Prostate gland (tissue), 2 donors: ENCODE results near the gene TMEM8B.

Experiments used
- POLR2A ChIP-seq: fragments of 450-650 bp; IDR thresholded peaks from one replicate; pipeline ENCODE4 v1.6.1; 2016; ENCODE audit warnings: antibody characterized with exemption, mild to moderate bottlenecking
- TF ChIP-seq, protein P1 (sequence below), 4 experiments: fragments of 200-600 bp in 2 of 4; fragments of 450-650 bp in 2 of 4; sonication (generic) in 2 of 4; IDR thresholded peaks; 1 replicate in 3 of 4; 2 replicates in 1 of 4; pipeline ENCODE4 v1.5.1; 2016 to 2019; ENCODE audit warnings: antibody characterized with exemption in 4 of 4, mild to moderate bottlenecking in 2 of 4, moderate library complexity in 2 of 4

DNA sequence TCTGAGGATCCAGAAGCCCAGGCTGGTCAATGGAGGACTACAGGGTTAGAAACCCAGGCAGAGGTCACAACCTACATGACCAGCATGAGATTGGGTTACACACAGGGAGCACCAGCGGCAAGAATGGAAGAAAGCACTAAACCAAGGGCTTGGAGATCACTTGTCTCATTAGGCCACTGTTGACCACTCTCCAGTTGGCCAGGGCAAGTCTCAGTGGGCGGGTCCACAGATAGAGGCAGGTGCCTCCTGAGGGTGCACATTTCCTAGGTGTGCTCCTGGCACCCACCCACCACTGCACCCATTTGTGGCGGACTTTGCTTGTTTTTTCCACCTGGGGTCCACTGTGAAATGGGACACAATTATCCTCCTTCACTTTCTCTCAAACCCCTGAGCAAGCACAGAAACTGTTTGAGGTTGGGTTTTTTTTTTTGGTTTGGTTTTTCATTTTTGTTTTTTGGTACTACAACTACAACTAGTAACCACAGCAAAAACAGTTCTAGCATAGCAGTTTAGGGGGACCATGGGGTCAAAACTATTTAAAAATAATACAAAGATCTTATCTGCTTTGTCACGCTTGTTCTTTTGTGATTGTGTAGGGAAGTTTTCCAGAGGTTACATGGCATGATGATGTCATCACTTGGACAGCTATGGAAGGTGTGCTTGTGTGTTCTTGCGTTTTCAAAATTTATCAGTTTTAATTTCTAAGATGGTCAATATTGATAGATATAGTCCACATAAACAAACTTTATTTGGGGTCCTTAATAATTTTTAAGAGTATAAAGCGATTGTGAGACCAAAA is 31.5 kb upstream of the TMEM8B start:
- TF ChIP-seq, protein P1, sequence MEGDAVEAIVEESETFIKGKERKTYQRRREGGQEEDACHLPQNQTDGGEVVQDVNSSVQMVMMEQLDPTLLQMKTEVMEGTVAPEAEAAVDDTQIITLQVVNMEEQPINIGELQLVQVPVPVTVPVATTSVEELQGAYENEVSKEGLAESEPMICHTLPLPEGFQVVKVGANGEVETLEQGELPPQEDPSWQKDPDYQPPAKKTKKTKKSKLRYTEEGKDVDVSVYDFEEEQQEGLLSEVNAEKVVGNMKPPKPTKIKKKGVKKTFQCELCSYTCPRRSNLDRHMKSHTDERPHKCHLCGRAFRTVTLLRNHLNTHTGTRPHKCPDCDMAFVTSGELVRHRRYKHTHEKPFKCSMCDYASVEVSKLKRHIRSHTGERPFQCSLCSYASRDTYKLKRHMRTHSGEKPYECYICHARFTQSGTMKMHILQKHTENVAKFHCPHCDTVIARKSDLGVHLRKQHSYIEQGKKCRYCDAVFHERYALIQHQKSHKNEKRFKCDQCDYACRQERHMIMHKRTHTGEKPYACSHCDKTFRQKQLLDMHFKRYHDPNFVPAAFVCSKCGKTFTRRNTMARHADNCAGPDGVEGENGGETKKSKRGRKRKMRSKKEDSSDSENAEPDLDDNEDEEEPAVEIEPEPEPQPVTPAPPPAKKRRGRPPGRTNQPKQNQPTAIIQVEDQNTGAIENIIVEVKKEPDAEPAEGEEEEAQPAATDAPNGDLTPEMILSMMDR (IDR thresholded peaks at IDR 0.05): no peak
- TF ChIP-seq POLR2A: no peak
